ENCODE results near the gene NHSL1.

Gene NHSL1

GRCh38 chr6:138377042-138377441 lies 122.3 kb downstream of the NHSL1 start:
- Histone ChIP-seq H3K9me3 (no peaks in the 10 kb centered on the region), H3K36me3 (no peaks in the 10 kb centered on the region), H3K27me3 (no peaks in the 10 kb centered on the region), H3K4me1 (ENCODE audit: control insufficient read depth in 1 of 2, insufficient read depth in 1 of 2, low read depth in 1 of 2, low read length in 1 of 2) (no peaks in the 10 kb centered on the region), H3K4me3 (ENCODE audit: low read depth in 1 of 2, low read length in 1 of 2) (no peak overlapping the region), H3K27ac (no peak overlapping the region)
- no peak for TF ChIP-seq CTCF (IDR thresholded peaks at IDR 0.05)

- Histone ChIP-seq H3K27me3 (peaks cover 10% of the 10 kb centered on the region), H3K4me1 (ENCODE audit: control insufficient read depth in 1 of 2, insufficient read depth in 1 of 2, low read depth in 1 of 2, low read length in 1 of 2) (no peaks in the 10 kb centered on the region), H3K9me3 (no peaks in the 10 kb centered on the region), H3K27ac (no peak overlapping the region), H3K36me3 (no peaks in the 10 kb centered on the region), H3K4me3 (ENCODE audit: low read depth in 1 of 2, low read length in 1 of 2) (no peak overlapping the region)
- no peak for TF ChIP-seq CTCF (IDR thresholded peaks at IDR 0.05)
Measured at GRCh38 chr6:138374815-138375214, 124.5 kb downstream of the NHSL1 start.

- no peak overlapping the region for H3K4me3 ChIP-seq (ENCODE audit: low read depth in 1 of 2, low read length in 1 of 2)
- no peaks in the 10 kb centered on the region for H3K4me1 ChIP-seq (ENCODE audit: control insufficient read depth in 1 of 2, insufficient read depth in 1 of 2, low read depth in 1 of 2, low read length in 1 of 2)
- no peaks in the 10 kb centered on the region for H3K9me3 ChIP-seq
- no peak overlapping the region for H3K27ac ChIP-seq
- no peaks in the 10 kb centered on the region for H3K36me3 ChIP-seq
- TF ChIP-seq CTCF (IDR thresholded peaks at IDR 0.05), result no peak
- peaks cover 11% of the 10 kb centered on the region for H3K27me3 ChIP-seq
Measured at GRCh38 chr6:138374230-138374629, 125.1 kb downstream of the NHSL1 start.

DNA sequence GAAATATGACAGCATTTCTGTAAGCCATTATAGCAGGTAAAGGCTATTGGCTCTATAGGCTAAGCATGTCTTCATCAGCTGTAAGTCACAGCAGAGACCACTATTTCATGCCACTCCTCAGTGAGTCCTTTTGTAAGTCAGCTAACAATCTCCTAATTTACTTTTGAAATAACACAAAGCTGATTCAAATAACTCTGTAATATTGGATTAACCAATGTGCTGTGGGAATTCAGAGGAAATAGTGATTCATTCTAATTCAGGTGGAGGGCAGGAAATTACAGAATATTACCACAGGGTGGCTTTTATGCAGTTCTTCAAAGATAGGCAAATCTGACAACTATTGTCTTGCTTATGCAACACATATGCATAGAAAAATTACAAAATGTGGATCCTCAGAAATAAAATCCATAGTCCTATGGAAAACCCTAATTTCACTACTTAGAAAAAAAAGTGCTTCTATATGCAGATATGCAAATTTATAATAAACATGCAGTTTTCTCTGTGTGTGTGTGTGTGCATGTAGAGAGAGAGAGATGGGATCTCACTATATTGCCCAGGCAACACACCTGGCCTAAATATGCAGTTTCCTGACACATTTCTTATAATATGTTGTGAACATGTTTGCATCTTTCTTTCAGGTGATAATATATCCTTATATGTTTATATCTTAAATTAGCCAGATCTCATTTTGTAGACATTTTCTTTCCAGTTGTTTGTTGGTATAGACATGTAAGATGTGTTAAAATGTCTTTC lies 126.4 kb downstream of the NHSL1 start:
- Histone ChIP-seq H3K4me1 (ENCODE audit: control insufficient read depth in 1 of 2, insufficient read depth in 1 of 2, low read depth in 1 of 2, low read length in 1 of 2) (no peaks in the 10 kb centered on the region), H3K27ac (no peak overlapping the region), H3K4me3 (ENCODE audit: low read depth in 1 of 2, low read length in 1 of 2) (no peak overlapping the region), H3K27me3 (peaks cover 11% of the 10 kb centered on the region), H3K9me3 (no peaks in the 10 kb centered on the region), H3K36me3 (no peaks in the 10 kb centered on the region)
- TF ChIP-seq CTCF (IDR thresholded peaks at IDR 0.05), result no peak
